WTC11 (cell line): ENCODE measurements around the gene CYP4Z1. TPM values are rescaled to one million over a fixed set of nuclear protein-coding genes. Genes with fewer than 3 reads are reported as not detected.
"Not testable (repeated sequence)": the region's sequence is repeated elsewhere in the genome, so short reads cannot be mapped to it uniquely, and the experiment has no call there.

ENCODE experiments used
- ATAC-seq: fragments of 200-7000 bp; cut with Tn5 transposase; 2 replicates; pipeline ENCODE4 v1.10.0; 2021; ENCODE audit warnings: mild to moderate bottlenecking, moderate library complexity
- CTCF ChIA-PET: fragments of 300-600 bp; sonication (Branson Sonifier 250); formaldehyde crosslinking; loops from one replicate; lab custom pipeline; 2021; ENCODE audit warnings: antibody characterized with exemption; lab: Charles Lee
- POLR2A ChIA-PET: fragments of 350-600 bp; sonication (Branson Sonifier 250); formaldehyde crosslinking; loops from one replicate; lab custom pipeline; 2021; ENCODE audit warnings: antibody characterized with exemption; lab: Charles Lee
- DNase-seq: peaks from one replicate; pipeline ENCODE4 v3.0.0; 2021; ENCODE audit warnings: low spot score
- H3K27ac Mint-ChIP-seq: 2 replicates; pipeline ENCODE4 v1.8.0; 2021; ENCODE audit warnings: mixed read lengths
- H3K27me3 Mint-ChIP-seq: 2 replicates; pipeline ENCODE4 v1.8.0; 2021; ENCODE audit warnings: low read depth, mild to moderate bottlenecking, moderate library complexity, mixed read lengths
- H3K36me3 Mint-ChIP-seq: 2 replicates; pipeline ENCODE4 v1.8.0; 2021; ENCODE audit warnings: mixed read lengths
- H3K4me1 Mint-ChIP-seq: 2 replicates; pipeline ENCODE4 v1.8.0; 2022; ENCODE audit warnings: mixed read lengths
- H3K4me3 Mint-ChIP-seq: 2 replicates; pipeline ENCODE4 v1.8.0; 2021; ENCODE audit warnings: mild to moderate bottlenecking, moderate library complexity, mixed read lengths
- H3K9me3 Mint-ChIP-seq: 2 replicates; pipeline ENCODE4 v1.8.0; 2021; ENCODE audit warnings: mixed read lengths
- CREB1 ChIP-seq: sonication (generic); formaldehyde crosslinking; IDR thresholded peaks from 2 replicates; pipeline ENCODE4 v1.8.0; 2023; ENCODE audit warnings: mild to moderate bottlenecking, missing genetic modification reagents
- JAZF1 ChIP-seq: fragments of 250-450 bp; sonication (Bioruptor Pico); IDR thresholded peaks from 2 replicates; pipeline ENCODE4 v1.9.0; 2021; ENCODE audit warnings: moderate library complexity, mild to moderate bottlenecking, inconsistent platforms
- NR1H2 ChIP-seq: sonication (generic); formaldehyde crosslinking; IDR thresholded peaks from 2 replicates; pipeline ENCODE4 v1.9.0; 2021; ENCODE audit warnings: mild to moderate bottlenecking, moderate library complexity, missing genetic modification reagents
- NR3C1 ChIP-seq: sonication (generic); formaldehyde crosslinking; conservative IDR thresholded peaks from 2 replicates; pipeline ENCODE4 v1.8.1; 2023; ENCODE audit warnings: low read depth, mild to moderate bottlenecking, missing genetic modification reagents
- SMAD4 ChIP-seq: sonication (generic); formaldehyde crosslinking; IDR thresholded peaks from 2 replicates; pipeline ENCODE4 v1.8.0; 2022; ENCODE audit warnings: mild to moderate bottlenecking, missing genetic modification reagents
- TP53 ChIP-seq: sonication (generic); formaldehyde crosslinking; IDR thresholded peaks from 2 replicates; pipeline ENCODE4 v1.8.1; 2023; ENCODE audit warnings: mild to moderate bottlenecking, missing genetic modification reagents
- ZNF219 ChIP-seq: sonication (generic); formaldehyde crosslinking; IDR thresholded peaks from 2 replicates; pipeline ENCODE4 v1.8.0; 2023; ENCODE audit warnings: missing genetic modification reagents, mild to moderate bottlenecking, borderline replicate concordance
- ZNF396 ChIP-seq: fragments of 250-450 bp; sonication (Bioruptor Pico); IDR thresholded peaks from 2 replicates; pipeline ENCODE4 v1.8.0; 2021; ENCODE audit warnings: mild to moderate bottlenecking, moderate library complexity, borderline replicate concordance
- ZNF416 ChIP-seq: fragments of 250-450 bp; sonication (Bioruptor Pico); IDR thresholded peaks from 2 replicates; pipeline ENCODE4 v1.9.0; 2021; ENCODE audit warnings: mild to moderate bottlenecking, inconsistent platforms
- total RNA-seq: library from RNA; stranded (reverse); gene quantifications from 3 replicates; pipeline ENCODE4 v1.2.3, GENCODE V29; 2021
- TF ChIP-seq, protein P1 (sequence below): fragments of 250-450 bp; sonication (Bioruptor Pico); IDR thresholded peaks from 2 replicates; pipeline ENCODE4 v1.9.0; 2021; ENCODE audit warnings: mild to moderate bottlenecking
- TF ChIP-seq, protein P2 (sequence below): fragments of 250-450 bp; sonication (Bioruptor Pico); conservative IDR thresholded peaks from 2 replicates; pipeline ENCODE4 v1.9.0; 2021; ENCODE audit warnings: mild to moderate bottlenecking
- TF ChIP-seq, protein P3 (sequence below): sonication (generic); formaldehyde crosslinking; IDR thresholded peaks from 2 replicates; pipeline ENCODE4 v1.8.0; 2022; ENCODE audit warnings: mild to moderate bottlenecking, missing genetic modification reagents
- TF ChIP-seq, protein P4 (sequence below): sonication (generic); formaldehyde crosslinking; IDR thresholded peaks from 2 replicates; pipeline ENCODE4 v1.8.1; 2022; ENCODE audit warnings: low read depth, mild to moderate bottlenecking, moderate library complexity, missing genetic modification reagents, borderline replicate concordance
- TF ChIP-seq, protein P5 (sequence below): sonication (generic); formaldehyde crosslinking; IDR thresholded peaks from 2 replicates; pipeline ENCODE4 v1.8.0; 2023; ENCODE audit warnings: missing genetic modification reagents

CYP4Z1 gene
- total RNA-seq, 1 experiment from 2014 or later: not detected

DNA sequence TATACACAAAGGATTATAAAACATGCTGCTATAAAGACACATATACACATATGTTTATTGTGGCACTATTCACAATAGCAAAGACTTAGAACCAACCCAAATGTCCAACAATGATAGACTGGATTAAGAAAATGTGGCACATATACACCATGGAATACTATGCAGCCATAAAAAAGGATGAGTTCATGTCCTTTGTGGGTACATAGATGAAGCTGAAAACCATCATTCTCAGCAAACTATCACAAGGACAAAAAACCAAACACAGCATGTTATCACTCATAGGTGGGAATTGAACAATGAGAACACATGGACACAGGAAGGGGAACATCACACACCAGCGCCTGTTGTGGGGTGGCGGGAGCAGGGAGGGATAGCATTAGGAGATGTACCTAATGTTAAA lies 60.0 kb downstream of the CYP4Z1 start:
- Mint-ChIP-seq H3K4me1 (peaks cover 31% of the 10 kb centered on the region), H3K9me3 (peaks cover 11% of the 10 kb centered on the region; the same call in 1 of the 2 replicates), H3K27me3 (peaks cover 62% of the 10 kb centered on the region)
- H3K27ac Mint-ChIP-seq, DNase-seq, H3K36me3 Mint-ChIP-seq, CTCF ChIA-PET, H3K4me3 Mint-ChIP-seq, POLR2A ChIA-PET, ATAC-seq: not testable (repeated sequence)

DNA sequence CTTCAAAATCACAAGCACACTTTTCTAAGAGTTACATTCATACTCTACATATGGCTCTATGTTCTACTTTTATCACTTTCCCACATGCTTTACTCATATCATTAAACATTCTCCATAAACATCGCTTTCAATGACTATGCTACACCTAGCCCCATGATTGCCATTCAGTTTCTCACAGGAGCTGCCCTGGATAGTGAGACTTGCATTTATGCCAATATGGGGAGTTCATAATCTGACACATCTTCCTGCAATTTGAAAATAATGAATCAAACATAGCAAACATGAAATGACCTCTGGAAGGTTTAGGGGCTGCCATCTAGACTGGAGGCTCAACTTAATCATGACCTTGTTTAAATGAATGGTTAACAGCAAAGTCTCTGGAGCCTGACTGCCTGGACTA lies 61.2 kb downstream of the CYP4Z1 start:
- Mint-ChIP-seq H3K9me3 (peaks cover 18% of the 10 kb centered on the region), H3K4me1 (peaks cover 31% of the 10 kb centered on the region), H3K27ac (no peak overlapping the region), H3K36me3 (0 out of 2 replicates have a peak, but pooled peaks cover 7% of the 10 kb centered on the region)
- no peak for ATAC-seq
- TF ChIP-seq ZNF396 (CRISPR knock-in tag): no peak
- no peak for TF ChIP-seq ZNF219 (CRISPR knock-in tag)
- TF ChIP-seq JAZF1: no peak
- TF ChIP-seq SMAD4 (CRISPR knock-in tag): no peak
- no peak for TF ChIP-seq NR3C1 (CRISPR knock-in tag)
- no peak for TF ChIP-seq NR1H2 (CRISPR knock-in tag)
- TF ChIP-seq, protein P1, sequence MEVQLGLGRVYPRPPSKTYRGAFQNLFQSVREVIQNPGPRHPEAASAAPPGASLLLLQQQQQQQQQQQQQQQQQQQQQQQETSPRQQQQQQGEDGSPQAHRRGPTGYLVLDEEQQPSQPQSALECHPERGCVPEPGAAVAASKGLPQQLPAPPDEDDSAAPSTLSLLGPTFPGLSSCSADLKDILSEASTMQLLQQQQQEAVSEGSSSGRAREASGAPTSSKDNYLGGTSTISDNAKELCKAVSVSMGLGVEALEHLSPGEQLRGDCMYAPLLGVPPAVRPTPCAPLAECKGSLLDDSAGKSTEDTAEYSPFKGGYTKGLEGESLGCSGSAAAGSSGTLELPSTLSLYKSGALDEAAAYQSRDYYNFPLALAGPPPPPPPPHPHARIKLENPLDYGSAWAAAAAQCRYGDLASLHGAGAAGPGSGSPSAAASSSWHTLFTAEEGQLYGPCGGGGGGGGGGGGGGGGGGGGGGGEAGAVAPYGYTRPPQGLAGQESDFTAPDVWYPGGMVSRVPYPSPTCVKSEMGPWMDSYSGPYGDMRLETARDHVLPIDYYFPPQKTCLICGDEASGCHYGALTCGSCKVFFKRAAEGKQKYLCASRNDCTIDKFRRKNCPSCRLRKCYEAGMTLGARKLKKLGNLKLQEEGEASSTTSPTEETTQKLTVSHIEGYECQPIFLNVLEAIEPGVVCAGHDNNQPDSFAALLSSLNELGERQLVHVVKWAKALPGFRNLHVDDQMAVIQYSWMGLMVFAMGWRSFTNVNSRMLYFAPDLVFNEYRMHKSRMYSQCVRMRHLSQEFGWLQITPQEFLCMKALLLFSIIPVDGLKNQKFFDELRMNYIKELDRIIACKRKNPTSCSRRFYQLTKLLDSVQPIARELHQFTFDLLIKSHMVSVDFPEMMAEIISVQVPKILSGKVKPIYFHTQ (CRISPR knock-in tag): no peak
- TF ChIP-seq TP53 (CRISPR knock-in tag): no peak
- TF ChIP-seq, protein P2, sequence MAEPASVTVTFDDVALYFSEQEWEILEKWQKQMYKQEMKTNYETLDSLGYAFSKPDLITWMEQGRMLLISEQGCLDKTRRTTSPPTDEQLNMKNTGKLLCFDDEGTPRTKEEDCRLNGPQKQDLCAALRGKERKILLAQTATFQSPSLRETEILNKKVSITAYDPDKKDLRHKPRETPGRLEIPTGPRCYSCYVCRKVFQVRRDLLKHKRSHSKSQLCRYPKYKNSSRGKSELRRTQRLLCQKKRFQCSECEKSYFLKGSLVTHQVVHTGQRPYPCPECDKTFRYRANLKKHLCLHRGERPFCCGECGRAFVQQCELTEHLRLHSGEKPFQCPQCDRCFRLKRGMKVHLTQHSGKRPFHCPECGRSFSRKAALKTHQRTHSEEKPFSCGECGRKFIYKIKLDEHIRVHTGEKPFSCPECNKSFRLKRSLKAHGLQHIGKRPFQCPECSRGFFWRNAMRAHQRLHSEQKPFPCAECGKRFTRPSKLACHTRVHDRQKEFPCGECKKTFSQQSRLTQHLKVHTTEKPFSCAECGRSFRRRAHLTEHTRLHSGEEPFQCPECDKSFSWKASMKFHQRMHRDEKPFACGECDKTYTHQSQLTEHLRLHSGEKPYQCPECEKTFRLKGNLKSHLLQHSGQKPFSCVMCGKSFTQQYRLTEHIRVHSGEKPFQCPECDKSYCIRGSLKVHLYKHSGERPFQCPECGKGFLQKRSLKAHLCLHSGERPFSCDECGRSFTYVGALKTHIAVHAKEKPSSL (CRISPR knock-in tag): no peak
- TF ChIP-seq ZNF416: no peak
- TF ChIP-seq, protein P3, sequence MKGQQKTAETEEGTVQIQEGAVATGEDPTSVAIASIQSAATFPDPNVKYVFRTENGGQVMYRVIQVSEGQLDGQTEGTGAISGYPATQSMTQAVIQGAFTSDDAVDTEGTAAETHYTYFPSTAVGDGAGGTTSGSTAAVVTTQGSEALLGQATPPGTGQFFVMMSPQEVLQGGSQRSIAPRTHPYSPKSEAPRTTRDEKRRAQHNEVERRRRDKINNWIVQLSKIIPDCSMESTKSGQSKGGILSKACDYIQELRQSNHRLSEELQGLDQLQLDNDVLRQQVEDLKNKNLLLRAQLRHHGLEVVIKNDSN: no peak
- TF ChIP-seq, protein P4, sequence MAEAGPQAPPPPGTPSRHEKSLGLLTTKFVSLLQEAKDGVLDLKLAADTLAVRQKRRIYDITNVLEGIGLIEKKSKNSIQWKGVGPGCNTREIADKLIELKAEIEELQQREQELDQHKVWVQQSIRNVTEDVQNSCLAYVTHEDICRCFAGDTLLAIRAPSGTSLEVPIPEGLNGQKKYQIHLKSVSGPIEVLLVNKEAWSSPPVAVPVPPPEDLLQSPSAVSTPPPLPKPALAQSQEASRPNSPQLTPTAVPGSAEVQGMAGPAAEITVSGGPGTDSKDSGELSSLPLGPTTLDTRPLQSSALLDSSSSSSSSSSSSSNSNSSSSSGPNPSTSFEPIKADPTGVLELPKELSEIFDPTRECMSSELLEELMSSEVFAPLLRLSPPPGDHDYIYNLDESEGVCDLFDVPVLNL (CRISPR knock-in tag): no peak
- TF ChIP-seq CREB1 (CRISPR knock-in tag): no peak
- TF ChIP-seq, protein P5, sequence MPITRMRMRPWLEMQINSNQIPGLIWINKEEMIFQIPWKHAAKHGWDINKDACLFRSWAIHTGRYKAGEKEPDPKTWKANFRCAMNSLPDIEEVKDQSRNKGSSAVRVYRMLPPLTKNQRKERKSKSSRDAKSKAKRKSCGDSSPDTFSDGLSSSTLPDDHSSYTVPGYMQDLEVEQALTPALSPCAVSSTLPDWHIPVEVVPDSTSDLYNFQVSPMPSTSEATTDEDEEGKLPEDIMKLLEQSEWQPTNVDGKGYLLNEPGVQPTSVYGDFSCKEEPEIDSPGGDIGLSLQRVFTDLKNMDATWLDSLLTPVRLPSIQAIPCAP (CRISPR knock-in tag): no peak
- TF ChIP-seq, all 79 proteins: peak for 0
- ChIA-PET POLR2A (no interaction called here), CTCF (no interaction called here)
- H3K4me3 Mint-ChIP-seq: no peak overlapping the region
- DNase-seq: no peak
- peaks cover 73% of the 10 kb centered on the region for H3K27me3 Mint-ChIP-seq

DNA sequence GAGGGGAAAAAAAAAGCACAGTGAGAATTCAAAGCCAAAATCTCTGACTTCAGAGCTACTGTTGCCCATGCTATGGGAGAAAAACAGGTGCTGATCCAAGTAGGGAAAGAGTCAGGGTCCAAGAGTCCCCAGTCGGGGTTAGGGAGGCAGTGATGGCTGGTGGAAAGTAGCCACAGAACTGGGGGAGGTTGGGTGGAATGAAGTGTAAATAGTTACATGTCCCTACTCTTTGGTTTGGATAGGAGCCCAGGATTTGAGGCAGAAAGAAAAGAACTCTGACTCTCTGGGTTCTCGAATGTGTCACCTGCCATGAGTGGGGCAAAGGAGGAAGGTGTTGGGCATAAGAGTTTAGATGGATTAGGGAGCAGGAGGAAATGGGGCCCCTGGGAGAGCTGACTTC lies 61.8 kb downstream of the CYP4Z1 start:
- peaks cover 13% of the 10 kb centered on the region for H3K9me3 Mint-ChIP-seq
- peaks cover 31% of the 10 kb centered on the region for H3K4me1 Mint-ChIP-seq
- H3K4me3 Mint-ChIP-seq, CTCF ChIA-PET, DNase-seq, H3K36me3 Mint-ChIP-seq, POLR2A ChIA-PET, H3K27ac Mint-ChIP-seq, ATAC-seq: not testable (repeated sequence)
- peaks cover 75% of the 10 kb centered on the region for H3K27me3 Mint-ChIP-seq

DNA sequence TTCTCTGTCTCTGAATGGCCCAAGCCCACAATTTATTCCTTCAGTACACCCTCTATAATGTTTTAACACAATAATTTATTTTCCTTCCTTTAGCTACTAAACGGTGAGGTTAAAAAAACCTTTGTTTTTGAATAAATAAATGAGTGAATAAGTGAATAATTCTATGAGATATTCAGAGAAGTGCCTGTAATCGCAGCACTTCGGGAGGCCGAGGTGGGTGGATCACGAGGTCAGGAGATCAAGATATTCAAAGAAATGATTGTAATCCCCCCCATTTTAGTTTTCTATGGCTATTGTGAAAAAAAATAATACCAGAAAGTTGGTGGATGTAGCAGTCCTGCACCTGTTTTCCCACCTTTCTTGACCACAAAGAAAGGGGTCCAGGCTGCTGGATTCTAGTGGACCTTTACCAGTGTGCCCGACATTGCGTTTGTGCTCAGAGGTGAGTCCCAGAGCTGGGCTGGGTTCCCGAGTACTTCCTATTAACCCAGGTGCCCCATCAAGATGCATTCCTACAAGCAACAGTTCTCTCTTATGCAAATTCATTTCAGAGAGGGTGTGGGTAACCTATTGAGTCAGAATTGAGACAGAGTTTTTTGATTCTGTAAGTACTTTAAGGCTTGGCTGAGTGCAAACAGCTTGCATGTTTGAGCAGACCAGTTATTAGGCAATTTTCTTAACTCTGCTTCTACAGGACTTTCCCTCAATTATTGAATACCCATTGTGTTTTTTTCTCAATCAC lies 62.6 kb downstream of the CYP4Z1 start:
- Mint-ChIP-seq H3K27me3 (peaks cover 78% of the 10 kb centered on the region), H3K9me3 (peaks cover 13% of the 10 kb centered on the region), H3K4me1 (peaks cover 31% of the 10 kb centered on the region), H3K27ac (peak overlapping the region; percentile 32; the same call in 1 of the 2 replicates)
- DNase-seq, H3K36me3 Mint-ChIP-seq, POLR2A ChIA-PET, H3K4me3 Mint-ChIP-seq: not testable (repeated sequence)
- CTCF ChIA-PET: interaction anchor here (0.5 kb wide), 1 partner anchor 210 kb away, joined by 5 read pairs; no protein-coding TSS in a partner anchor
- ATAC-seq: peak; percentile 91

DNA sequence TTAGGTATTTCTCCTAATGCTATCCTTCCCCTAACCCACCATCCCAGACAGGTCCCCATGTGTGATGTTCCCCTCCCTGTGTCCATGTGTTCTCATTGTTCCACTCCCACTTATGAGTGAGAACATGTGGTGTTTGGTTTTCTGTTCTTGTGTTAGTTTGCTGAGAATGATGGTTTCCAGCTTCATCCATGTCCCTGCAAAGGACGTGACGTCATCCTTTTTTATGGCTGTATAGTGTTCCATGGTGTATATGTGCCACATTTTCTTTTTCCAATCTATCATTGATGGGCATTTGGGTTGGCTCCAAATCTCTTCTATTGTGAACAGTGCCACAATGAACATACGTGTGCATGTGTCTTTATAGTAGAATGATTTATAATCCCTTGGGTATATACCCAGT lies 65.6 kb downstream of the CYP4Z1 start:
- H3K27ac Mint-ChIP-seq, H3K9me3 Mint-ChIP-seq, H3K36me3 Mint-ChIP-seq, CTCF ChIA-PET, ATAC-seq, DNase-seq, POLR2A ChIA-PET, H3K4me3 Mint-ChIP-seq: not testable (repeated sequence)
- Mint-ChIP-seq H3K27me3 (peaks cover 79% of the 10 kb centered on the region), H3K4me1 (peaks cover 29% of the 10 kb centered on the region)
